NCI-H446 (cell line): ENCODE measurements around the gene RASD2.

Source experiments
- DNase-seq, 2 experiments: peaks; one replicate each; lab custom pipeline; 2025; lab: John Stamatoyannopoulos, UW

RASD2 gene

DNA sequence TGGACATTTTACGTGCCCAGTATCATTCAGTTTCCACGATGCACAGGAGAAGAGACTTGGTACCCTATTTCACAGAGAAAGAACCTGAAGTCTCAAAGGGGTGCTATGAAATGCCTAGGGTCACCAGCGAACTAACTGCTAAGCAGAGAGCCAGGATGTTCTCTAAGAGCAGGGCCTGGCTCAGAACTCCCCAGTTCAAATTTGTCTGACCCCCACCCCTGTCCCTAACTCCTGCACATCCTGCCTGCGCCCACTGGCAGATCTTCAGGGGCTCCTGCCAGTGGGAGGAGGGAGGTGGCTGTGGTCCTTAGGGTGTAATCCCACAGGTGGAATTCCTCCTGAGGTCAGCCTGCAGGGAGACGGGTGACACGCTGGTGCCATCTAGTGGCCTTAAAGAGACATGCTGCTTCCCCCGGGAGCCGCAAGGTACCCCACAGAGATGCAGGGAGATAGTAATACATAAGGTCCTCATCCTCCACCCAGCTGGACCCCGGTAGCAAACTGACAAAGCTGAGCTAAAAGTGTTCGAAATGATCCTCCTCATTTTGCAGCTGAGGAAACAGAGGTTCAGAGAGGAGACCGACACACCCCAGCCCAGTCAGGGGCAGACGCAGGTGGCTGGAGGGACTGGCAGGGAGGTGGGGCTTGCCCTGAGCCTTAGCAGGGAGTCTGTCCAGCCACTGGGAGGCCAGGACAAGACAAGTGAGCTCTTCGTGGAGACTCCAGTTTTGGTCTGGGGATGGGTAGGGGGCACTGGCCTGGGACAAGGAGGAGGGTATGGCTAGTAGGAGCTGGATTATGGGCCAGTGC is 42.4 kb downstream of the RASD2 start:
- DNase-seq: peak; percentile 15 to 54

DNA sequence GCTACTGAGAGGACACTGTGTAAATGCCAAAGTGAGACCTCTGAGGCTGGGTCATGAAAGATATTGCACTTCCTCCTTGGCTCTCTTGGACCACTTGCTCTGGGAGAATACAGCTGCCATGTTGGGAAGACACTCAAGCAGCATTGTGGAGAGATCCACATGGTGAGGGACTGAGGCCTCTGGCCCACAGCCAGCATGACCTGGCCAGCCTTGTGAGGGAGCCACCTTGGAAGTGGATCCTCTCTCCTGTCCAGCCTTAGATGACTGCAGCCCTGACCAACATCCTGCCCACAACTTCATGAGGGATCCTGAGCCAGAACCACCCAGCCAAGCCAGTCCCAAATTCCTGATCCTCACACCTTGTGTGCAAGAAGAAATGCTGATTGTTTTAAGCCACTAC is 46.1 kb downstream of the RASD2 start:
- DNase-seq: no peak

DNA sequence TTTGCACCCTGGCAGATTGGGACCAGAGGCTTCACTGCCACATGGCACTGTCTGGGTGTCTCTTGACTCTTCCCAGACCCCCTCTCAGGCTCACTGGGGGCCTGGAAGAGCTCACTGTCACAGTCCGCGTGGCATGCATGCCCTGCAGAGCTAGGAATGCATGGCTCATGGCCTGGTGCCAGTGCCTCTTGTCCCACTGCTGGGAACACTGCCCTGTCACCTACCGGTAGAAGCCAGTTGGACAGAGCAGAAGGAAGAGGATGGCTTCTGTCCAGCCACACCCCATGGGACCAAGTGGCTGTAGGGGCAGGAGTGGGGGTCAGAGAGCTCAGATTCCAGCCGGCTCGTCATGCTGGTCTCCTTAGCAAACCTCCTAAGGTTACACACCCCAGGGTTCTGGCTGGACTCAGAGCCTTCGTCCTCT is 46.8 kb downstream of the RASD2 start:
- no peak for DNase-seq

DNA sequence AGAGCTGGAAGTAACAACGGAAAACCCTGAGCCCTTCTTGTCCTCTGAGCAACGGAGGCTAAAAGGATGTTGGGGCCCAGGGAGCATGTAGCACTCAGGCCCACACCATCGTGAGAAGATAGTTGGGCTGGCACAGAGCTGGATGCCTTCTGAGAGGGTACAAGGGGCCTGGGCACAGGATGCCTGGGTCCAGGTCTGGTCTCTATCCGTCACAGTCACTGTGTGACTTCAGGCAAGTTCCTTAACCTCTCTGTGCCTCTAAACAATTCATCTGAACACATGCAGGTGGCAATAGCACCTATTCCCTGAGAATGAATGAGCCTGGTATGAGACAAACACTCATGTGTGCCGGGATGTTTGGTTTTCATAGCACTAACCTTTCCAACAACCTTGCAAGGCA is 47.3 kb downstream of the RASD2 start:
- DNase-seq: no peak

DNA sequence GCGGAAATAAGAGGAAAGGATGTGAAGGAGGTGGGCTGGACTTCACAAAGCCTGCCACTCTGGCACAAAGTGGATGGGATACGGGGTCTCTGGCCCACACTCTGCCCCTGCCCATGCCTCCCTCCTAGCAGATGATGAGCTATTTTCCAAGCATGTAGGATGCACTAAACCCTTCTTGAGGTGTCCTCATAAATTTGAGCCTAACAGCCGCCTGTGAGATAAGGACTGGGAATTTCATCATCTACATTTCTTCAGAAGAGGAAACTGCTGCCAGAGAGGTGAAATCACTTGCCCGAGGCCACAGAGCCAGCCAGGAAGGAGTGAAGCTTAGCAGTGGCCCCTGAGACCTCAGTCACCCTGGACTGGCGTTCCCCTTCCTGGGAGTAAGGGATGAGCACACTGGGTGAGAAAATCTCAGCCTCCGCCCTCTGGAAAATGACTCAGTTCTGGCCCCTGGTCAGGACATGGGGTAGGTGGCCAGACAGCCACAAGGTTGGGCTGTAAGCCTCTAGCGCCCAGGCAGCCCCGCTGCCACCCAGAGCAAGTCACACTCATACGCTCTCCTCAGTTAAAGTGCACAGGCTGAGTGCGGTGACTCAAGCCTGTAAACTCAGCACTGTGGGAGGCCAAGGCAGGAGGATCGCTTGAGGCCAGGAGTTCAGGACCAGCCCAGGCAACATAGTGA is 48.6 kb downstream of the RASD2 start:
- DNase-seq: no peak

DNA sequence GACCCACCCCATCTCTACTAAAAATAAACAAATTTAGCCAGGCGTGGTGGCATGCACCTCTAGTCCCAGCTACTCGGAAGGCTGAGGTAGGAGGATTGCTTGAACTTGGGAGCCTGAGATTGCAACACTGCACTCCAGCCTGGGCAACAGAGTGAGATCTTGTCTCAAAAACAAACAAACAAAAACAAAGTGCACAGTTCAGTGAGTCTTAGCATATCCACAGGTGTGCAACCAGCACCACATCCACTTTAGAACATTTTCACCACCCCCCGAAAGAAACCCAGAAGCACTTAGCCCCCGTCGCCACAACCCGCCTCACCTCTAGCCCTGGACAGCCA is 49.1 kb downstream of the RASD2 start:
- DNase-seq: no peak

DNA sequence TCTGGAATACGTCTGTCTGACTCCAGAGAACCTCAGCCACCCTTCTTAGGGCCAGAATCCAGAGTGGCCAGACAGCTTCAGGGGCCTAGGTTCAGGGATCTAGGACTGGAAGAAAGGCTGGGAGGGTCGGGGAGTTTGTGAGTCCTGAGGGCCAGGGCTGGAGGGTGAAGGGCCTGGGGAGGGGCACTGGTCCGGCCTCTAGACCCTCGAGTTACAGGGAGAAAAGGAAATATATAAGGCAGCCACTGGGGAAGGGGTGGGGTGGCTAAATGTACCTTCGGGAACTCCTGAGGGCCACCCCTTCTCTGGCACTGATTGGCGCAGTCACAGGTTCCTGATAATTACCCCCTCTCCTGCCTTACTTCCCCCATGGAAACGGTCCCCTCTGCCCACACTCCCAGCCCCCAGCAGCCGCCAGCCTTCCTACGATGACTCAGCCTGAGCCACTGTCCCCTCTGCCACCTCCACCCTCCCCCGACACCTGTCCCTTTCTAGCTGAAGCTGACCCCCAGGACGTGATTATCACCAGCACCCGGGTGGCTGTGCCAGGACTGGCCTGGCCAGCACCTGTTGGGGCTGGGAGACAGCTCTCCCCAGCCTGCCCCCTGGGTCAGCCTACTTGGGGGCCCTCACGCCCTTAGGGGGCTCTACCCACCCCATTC is 50.1 kb downstream of the RASD2 start:
- DNase-seq: no peak

DNA sequence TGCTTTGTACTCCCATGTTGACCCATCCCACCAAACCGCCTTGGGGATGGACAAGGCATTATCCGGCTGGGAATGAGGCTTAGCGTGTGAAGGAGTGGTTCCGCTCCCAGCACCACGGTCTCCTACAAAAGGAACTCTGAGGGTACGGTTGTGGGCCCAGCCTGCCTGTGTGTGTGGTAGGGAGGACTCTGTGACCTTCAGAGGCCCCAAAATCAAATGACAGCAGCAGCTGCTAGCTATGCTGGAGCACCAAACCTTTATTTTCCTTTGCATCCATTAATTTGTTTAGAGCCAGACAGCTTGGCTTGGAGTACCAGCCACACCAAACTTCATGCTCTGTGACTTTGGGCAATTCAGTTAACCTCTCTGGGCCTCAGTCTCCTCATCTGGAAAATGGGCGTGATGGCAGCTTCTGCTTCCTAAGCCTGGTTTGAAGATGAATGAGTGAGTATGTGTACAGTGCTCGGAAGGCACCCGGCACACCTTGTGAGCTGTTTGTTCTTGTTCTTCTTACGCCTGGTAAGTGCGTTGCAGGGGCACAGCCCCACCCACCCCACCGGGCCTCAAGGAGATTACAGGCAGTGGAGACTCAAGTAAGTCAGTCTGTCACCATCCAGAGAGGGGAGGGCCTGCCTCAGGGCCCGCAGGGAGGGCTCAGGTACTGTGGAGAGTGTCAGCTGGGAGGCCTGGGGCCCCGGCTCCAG is 51.2 kb downstream of the RASD2 start:
- no peak for DNase-seq

DNA sequence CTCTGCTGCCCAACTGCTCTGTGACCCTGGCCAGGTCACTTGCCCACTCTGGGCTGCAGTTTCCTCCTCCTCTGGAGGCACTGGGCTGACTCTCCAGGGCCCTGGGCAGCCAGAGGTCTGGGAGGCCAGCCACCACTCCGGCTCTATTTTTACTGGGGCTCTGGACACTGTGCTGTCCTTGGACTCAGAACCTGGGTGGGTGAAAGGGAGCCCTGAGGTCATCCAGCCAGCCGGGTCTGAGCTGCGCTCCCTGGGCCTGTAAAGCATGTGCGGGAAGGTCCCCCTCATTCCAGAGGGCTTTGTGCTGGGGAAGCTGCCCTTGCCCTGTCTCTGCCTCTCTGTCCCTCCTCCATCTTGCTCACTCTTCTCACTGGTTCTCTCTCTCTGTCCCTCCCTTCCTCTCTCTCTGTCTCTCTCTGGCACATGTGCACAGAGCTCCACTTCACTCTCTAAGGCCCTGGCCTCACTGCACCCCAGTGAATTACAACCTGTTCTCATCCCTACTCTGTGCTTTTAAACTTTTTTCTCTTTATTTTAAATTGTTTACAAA is 51.9 kb downstream of the RASD2 start:
- no peak for DNase-seq

DNA sequence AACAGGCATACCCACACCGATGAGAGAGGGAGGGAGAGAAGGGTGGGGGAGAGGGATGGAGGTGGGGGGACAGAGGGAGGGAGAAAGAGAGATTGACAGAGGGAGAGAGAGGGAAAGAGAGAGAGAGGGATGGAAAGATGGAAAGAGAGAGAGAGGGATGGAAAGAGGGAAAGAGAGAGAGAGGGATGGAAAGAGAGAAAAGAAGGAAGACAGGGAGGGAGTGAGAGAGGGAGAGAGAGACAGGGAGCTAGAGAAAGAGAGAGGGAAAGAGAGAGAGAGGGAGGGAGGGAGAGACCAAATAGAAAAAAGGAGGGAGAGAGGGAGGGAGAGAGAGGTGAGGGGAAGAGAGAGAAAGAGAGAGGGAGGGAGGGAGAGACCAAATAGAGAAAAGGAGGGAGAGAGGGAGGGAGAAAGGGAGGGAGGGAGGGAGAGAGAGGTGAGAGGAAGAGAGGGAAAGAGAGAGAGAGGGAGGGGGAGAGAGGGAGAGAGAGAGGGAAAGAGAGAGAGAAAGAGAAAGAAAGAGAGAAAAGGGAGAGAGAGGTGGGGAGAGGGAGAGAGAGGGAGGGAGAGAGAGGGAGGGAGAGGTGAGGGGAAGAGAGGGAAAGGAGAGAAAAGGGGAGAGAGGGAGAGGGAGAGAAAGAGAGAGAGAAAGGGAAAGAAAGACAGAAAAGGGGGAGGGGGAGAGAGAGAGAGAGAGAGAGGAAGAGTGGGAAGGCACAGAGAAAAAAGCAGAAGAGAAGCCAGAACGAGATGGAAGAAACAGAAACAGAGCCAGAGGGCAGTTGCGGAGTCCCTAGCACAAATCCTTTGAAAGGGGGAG is 52.6 kb downstream of the RASD2 start:
- no peak for DNase-seq

DNA sequence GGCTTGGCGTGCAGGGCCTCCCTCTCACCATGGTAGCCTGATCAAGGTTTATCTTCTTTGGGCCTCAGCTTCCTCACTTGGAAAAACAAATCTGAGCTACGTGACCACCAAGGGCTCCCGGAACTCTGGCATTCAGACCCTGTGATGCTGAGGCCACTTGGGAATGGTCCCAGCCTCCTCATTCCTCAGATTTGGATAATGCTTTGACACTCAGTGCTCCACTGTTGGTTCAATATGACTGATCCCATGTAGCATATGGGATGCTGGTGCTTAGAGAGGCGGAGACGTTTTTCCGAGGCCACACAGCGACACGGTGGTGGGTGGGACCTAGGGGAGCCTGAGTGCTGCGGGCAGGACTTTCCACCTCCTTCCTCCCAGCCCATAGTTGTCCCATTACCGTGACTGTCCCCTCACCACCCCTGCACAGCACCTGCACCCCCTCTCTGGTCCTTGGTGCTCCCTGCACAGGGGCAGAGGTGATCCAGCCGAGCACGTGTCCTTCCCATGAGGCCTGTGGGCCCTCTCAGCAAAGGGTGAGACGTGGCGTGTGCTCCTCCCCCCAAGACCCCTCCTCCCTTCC is 53.4 kb downstream of the RASD2 start:
- DNase-seq: no peak

DNA sequence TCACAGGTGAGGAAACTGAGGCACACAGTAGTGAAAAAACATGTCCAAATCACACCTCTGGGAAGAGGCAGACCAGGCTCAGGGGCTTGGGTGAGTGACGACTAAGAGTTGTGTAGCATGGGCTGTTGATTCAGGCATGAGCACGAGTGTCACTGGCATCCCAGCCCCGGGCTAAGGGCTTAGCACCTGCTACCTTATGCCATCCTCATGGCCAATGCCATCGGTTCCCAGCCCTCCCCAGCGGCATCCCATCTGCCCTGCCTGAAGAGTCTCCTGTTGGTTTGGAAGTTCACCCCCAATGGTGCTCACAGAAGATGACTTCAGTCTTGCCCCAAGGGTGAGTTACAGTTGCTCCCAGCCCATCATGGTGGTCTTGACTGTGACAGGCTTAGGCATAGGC is 54.1 kb downstream of the RASD2 start:
- no peak for DNase-seq

DNA sequence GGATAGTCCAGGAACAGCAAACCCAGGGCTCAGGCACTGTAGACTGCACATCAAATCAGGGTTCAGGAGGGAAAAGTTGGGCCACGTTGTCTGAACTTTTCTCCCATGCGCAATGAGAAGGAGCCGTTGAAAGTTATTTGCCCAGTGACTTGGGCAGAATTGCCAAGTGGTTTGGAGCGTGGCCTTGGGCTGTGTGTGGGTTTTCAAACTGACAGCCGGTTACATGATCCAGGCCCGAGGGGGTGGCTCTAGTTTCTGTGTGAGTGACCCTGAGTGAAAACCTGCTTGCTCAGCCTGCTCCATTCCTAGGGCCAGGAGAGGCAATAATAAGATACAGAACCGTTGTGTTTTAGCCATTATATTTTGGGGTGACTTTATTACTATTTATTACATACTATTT is 56.2 kb downstream of the RASD2 start:
- no peak for DNase-seq

DNA sequence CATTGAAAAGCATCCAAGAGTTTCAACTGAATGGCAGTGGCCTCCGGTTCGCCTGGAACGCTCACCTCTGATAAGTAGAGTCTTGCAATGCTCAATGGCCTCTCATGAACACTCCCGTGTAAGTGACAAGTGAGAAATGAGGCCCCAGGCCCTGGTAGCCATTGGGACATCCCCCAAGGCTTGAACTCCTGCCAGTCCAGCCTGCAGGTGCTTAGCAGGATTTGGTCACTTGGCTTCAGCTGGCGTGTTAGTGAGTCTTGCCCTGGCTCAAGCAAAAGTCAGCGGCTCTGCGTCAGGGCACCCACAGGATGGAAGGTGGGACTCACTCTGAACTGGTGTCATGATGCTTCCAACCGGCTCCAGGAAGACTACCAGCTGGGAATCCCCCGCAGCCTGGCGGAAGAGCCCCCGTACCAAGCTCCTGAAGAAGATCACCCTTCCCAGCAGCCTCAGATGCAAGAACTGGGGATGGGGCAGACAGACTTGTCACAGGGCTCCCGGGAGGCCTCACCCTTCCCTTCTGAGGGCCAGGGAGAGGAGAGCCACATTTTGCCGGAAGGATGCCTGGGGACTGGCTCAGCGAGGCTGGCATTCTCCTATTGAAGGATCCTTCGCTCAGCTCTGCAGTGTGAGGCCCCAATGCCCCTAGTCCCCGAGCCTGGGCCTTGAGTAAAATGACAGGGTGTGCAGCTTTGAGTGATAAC is 57.2 kb downstream of the RASD2 start:
- no peak for DNase-seq

DNA sequence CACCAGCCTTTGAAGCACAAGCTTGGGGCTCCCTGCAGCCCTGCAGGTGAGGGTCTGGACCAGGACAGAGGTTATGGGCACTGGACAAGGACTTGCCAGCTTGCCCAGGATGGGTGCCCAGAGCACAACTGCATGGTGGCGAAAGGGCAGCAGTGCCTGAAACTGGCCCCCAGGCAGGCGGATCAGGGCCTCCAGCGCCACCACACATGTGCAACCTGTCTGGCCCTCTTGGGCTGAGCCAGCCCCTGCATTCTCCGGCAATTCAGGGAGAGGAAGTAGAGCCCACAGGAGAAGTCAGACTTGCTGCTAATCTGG is 57.7 kb downstream of the RASD2 start:
- no peak for DNase-seq

DNA sequence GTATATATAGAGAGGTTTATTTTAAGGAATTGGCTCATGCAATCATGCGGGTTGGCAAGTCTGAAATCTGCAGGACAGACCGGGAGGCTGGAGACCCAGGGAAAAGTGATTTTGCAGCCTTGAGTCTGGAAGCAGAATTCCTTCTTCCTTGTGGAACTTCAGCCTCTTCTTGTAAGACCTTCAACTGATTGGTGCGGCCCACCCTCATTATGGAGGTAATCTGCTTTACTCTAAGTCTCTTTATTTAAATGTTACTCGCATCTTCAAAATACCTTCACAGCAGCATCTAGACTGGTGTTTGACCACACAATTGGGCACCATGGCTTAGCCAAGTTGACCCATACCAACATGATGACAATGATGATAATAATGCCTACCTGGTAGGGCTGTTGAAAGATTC is 58.7 kb downstream of the RASD2 start:
- no peak for DNase-seq

DNA sequence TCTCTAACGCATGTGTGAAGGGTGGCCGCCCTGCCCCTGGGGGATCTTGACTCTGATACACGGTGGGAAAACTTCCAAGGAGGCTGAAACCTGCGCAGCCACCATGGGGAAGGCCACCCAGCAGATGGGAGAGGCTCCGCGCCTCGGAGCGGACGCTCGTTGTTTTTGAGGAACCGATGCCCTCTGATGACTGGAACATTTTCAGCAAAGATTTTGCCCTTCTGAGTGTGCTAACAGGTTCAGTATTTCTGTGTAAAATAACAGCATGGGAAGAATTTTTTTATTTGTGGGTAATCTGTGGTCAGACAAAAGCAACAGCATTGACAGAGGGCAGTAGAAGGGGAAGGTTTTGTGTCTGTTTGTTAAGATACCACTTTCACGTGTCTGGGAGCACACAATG is 59.8 kb downstream of the RASD2 start:
- no peak for DNase-seq

DNA sequence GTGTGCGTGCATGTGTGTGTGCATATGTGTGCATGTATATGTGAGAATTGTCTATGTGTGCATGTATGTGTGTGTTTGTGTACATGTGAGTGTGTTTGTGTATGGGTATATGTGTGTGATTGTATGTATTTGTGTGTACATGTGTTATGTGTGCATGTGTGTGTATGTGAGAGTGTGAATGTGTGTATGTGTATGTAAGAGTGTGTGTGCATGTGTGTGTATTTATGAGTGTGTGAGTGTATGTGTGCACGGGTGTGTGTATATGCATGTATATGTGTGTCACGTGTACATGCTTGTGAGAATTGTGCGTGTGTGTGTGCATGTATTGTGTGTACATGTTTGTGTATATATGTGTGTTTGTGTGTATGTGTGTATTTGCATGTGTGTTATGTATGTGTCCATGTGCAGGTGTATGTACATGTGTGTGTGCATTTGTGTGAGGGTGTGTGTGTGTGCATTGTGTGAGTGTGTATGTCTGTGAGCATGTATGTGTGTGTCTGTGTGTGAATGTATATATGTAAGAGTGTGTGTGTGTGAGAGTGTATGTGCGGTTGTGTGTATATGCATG is 60.5 kb downstream of the RASD2 start:
- no peak for DNase-seq

DNA sequence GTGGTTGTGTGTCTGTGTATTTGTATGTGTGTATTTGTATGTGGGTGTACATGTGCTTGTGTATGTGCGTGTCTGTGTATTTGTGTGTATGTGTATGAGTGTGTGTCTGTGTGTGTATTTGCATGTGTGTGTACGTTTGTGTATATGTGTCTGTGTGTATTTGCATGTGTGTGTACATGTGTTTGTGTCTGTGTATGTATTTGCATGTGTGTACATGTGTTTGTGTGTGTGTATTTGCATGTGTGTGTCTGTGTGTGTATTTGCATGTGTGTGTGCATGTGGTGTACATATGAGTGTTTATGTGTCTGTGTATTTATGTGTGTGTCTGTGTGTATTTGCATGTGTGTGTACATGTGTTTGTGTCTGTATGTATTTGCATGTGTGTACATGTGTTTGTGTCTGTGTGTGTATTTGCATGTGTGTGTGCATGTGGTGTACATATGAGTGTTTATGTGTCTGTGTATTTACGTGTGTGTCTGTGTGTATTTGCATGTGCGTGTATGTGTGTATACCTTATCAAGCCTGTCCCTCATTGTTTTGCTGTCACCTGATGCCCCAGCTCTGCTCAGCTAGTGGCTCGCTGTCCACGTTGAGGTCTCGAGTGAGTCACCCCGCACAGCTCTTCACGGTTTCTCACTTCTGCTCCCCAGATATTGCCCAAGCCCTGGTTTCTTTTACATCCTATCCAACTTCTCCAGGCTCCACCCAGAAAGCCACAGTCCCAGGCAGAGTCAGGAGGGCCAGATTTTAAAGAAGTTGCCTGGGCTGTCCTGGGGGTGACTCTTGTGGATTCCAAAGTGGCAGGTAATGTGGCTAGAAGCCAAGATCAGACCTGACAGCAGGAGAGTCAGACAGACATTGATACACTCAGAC is 61.3 kb downstream of the RASD2 start:
- no peak for DNase-seq
